Subcutaneous adipose tissue (tissue), 4 donors: ENCODE measurements around the gene WWOX. TPM values are rescaled to one million over a fixed set of nuclear protein-coding genes. Genes with fewer than 3 reads are reported as not detected.

Source experiments
- CTCF ChIP-seq: fragments of 450-650 bp; IDR thresholded peaks from one replicate; pipeline ENCODE4 v1.5.1; 2016; ENCODE audit warnings: low read depth, mild to moderate bottlenecking, control low read depth, antibody characterized with exemption, moderate library complexity
- total RNA-seq, 4 donors: library from RNA; depleted of rRNA; stranded (reverse); fragments of >200 nt; gene quantifications; one replicate each; pipeline ENCODE4 v1.1.0, GENCODE V29; 2016

The WWOX gene
- total RNA-seq, 4 donors from 2014 or later = 31.4 to 67.8 (median 46.0) TPM

GRCh38 chr16:78695391-78695790, 595.9 kb downstream of the WWOX start:
- no peak for TF ChIP-seq CTCF

GRCh38 chr16:78696797-78697196, 597.3 kb downstream of the WWOX start:
- no peak for TF ChIP-seq CTCF

GRCh38 chr16:78697426-78697825, 598.0 kb downstream of the WWOX start:
- no peak for TF ChIP-seq CTCF

GRCh38 chr16:78703936-78704335, 604.5 kb downstream of the WWOX start:
- TF ChIP-seq CTCF = no peak

GRCh38 chr16:78704416-78704815, 605.0 kb downstream of the WWOX start:
- TF ChIP-seq CTCF = no peak

- no peak for TF ChIP-seq CTCF
Measured at GRCh38 chr16:78705694-78706093, 606.2 kb downstream of the WWOX start.

GRCh38 chr16:78706637-78707036, 607.2 kb downstream of the WWOX start:
- TF ChIP-seq CTCF = no peak
